SK-N-SH treated with all-trans-retinoic acid at 6 μM for 48 hours (cell line): ENCODE results near the gene PTPRN2.

Experiments
- ATAC-seq: fragments of 200-7000 bp; cut with Tn5 transposase; 3 replicates; pipeline ENCODE4 v1.9.1; 2020; ENCODE audit warnings: mild to moderate bottlenecking, moderate library complexity
- ARNTL ChIP-seq: fragments of 450-650 bp; formaldehyde crosslinking; IDR thresholded peaks from 2 replicates; pipeline ENCODE4 v1.5.0; 2020; ENCODE audit warnings: low read depth, mild to moderate bottlenecking, moderate library complexity, borderline replicate concordance
- BACH2 ChIP-seq: fragments of 250-450 bp; sonication (Bioruptor Pico); IDR thresholded peaks from 2 replicates; pipeline ENCODE4 v1.9.0; 2021; ENCODE audit warnings: mild to moderate bottlenecking, borderline replicate concordance
- CSDC2 ChIP-seq: fragments of 250-450 bp; sonication (Bioruptor Pico); IDR thresholded peaks from 2 replicates; pipeline ENCODE4 v1.5.0; 2020; ENCODE audit warnings: mild to moderate bottlenecking, moderate library complexity
- CSRNP3 ChIP-seq: fragments of 250-450 bp; sonication (Bioruptor Pico); IDR thresholded peaks from 2 replicates; pipeline ENCODE4 v1.5.1; 2021; ENCODE audit warnings: mild to moderate bottlenecking, moderate library complexity
- ESRRG ChIP-seq: fragments of 250-450 bp; sonication (Bioruptor Pico); IDR thresholded peaks from 2 replicates; pipeline ENCODE4 v1.6.1; 2021; ENCODE audit warnings: mild to moderate bottlenecking
- GLIS3 ChIP-seq: fragments of 250-450 bp; sonication (Bioruptor Pico); IDR thresholded peaks from 2 replicates; pipeline ENCODE4 v1.5.0; 2020; ENCODE audit warnings: mild to moderate bottlenecking, moderate library complexity
- ISL1 ChIP-seq: fragments of 250-450 bp; sonication (Bioruptor Pico); IDR thresholded peaks from 2 replicates; pipeline ENCODE4 v2.1.2; 2022; ENCODE audit warnings: mild to moderate bottlenecking, moderate library complexity
- PATZ1 ChIP-seq: fragments of 250-450 bp; sonication (Bioruptor Pico); IDR thresholded peaks from 2 replicates; pipeline ENCODE4 v1.8.0; 2020; ENCODE audit warnings: mild to moderate bottlenecking, moderate library complexity, borderline replicate concordance
- POU6F1 ChIP-seq: fragments of 250-450 bp; sonication (Bioruptor Pico); IDR thresholded peaks from 2 replicates; pipeline ENCODE4 v1.8.0; 2021; ENCODE audit warnings: low read depth, mild to moderate bottlenecking, moderate library complexity, borderline replicate concordance
- PPARA ChIP-seq: fragments of 250-450 bp; sonication (Bioruptor Pico); IDR thresholded peaks from 2 replicates; pipeline ENCODE4 v1.5.0; 2020; ENCODE audit warnings: mild to moderate bottlenecking, borderline replicate concordance
- RARB ChIP-seq: fragments of 250-450 bp; sonication (Bioruptor Pico); IDR thresholded peaks from 2 replicates; pipeline ENCODE4 v1.8.0; 2021; ENCODE audit warnings: mild to moderate bottlenecking, moderate library complexity
- SNAI2 ChIP-seq: fragments of 250-450 bp; sonication (Bioruptor Pico); IDR thresholded peaks from 2 replicates; pipeline ENCODE4 v1.5.0; 2020; ENCODE audit warnings: mild to moderate bottlenecking, moderate library complexity
- TCF4 ChIP-seq: fragments of 250-450 bp; sonication (Bioruptor Pico); IDR thresholded peaks from 2 replicates; pipeline ENCODE4 v1.8.0; 2021; ENCODE audit warnings: mild to moderate bottlenecking, moderate library complexity, borderline replicate concordance
- TOX ChIP-seq: fragments of 250-450 bp; sonication (Bioruptor Pico); IDR thresholded peaks from 2 replicates; pipeline ENCODE4 v1.8.0; 2021; ENCODE audit warnings: mild to moderate bottlenecking, moderate library complexity, borderline replicate concordance
- ZC3H10 ChIP-seq: fragments of 250-450 bp; sonication (Bioruptor Pico); IDR thresholded peaks from 2 replicates; pipeline ENCODE4 v1.5.1; 2021; ENCODE audit warnings: mild to moderate bottlenecking, moderate library complexity
- ZFP3 ChIP-seq: fragments of 250-450 bp; sonication (Bioruptor Pico); IDR thresholded peaks from 2 replicates; pipeline ENCODE4 v1.5.0; 2020; ENCODE audit warnings: mild to moderate bottlenecking, moderate library complexity
- ZFP30 ChIP-seq: fragments of 450-650 bp; formaldehyde crosslinking; IDR thresholded peaks from 2 replicates; pipeline ENCODE4 v1.5.0; 2022; ENCODE audit warnings: mild to moderate bottlenecking, moderate library complexity
- ZNF565 ChIP-seq: fragments of 450-650 bp; formaldehyde crosslinking; conservative IDR thresholded peaks from 2 replicates; pipeline ENCODE4 v1.5.0; 2020; ENCODE audit warnings: low read depth, mild to moderate bottlenecking, moderate library complexity
- ZNF70 ChIP-seq: fragments of 450-650 bp; formaldehyde crosslinking; IDR thresholded peaks from 2 replicates; pipeline ENCODE4 v1.5.0; 2020; ENCODE audit warnings: mild to moderate bottlenecking, moderate library complexity
- ZNF8 ChIP-seq: fragments of 450-650 bp; formaldehyde crosslinking; IDR thresholded peaks from 2 replicates; pipeline ENCODE4 v1.5.0; 2020; ENCODE audit warnings: mild to moderate bottlenecking, moderate library complexity
- TF ChIP-seq, protein P1 (sequence below): fragments of 250-450 bp; sonication (Bioruptor Pico); IDR thresholded peaks from 2 replicates; pipeline ENCODE4 v1.5.1; 2020; ENCODE audit warnings: low read depth, mild to moderate bottlenecking, moderate library complexity
- TF ChIP-seq, protein P2 (sequence below): fragments of 250-450 bp; sonication (Bioruptor Pico); IDR thresholded peaks from 2 replicates; pipeline ENCODE4 v1.5.0; 2020; ENCODE audit warnings: mild to moderate bottlenecking, moderate library complexity

Gene PTPRN2

DNA sequence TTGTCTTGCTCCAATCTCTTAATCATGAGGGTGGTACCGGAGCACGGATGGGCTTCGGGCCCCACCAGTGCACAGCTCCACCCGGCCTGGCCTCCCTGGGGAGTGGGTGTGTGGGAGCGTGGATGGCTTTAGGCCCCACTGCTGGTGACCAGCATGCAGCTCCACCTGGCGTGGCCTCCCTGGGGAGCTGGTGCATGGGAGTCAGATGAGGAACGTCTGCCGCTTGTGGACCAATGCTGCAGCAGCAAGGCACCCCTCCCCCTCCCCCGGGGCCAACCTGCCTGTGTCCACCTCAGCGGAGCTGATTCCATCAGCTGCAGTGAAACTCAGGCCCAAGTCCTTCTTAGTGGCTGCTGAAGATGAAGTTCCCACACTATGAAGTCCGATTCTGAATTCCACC, 511.4 kb downstream of the PTPRN2 start (continued):
- TF ChIP-seq CSRNP3 (CRISPR knock-in tag) (no peak), TCF4 (CRISPR knock-in tag) (no peak), GLIS3 (CRISPR knock-in tag) (no peak), ZFP30 (CRISPR knock-in tag) (no peak), CSDC2 (no peak), SNAI2 (CRISPR knock-in tag) (no peak), ZC3H10 (no peak), PATZ1 (CRISPR knock-in tag) (no peak), ZNF565 (CRISPR knock-in tag) (no peak)
- TF ChIP-seq, all 23 proteins: peak for 0

GRCh38 chr7:158075633-158076001, 512.0 kb downstream of the PTPRN2 start:
- TF ChIP-seq ZFP30 (CRISPR knock-in tag) = no peak
- TF ChIP-seq ARNTL (CRISPR knock-in tag) = no peak
- TF ChIP-seq ZFP3 (CRISPR knock-in tag) = no peak
- TF ChIP-seq POU6F1 (CRISPR knock-in tag) = no peak
- TF ChIP-seq SNAI2 (CRISPR knock-in tag) = no peak
- TF ChIP-seq ESRRG = no peak
- no peak for TF ChIP-seq ZNF70 (CRISPR knock-in tag)
- no peak for TF ChIP-seq ZC3H10
- TF ChIP-seq BACH2 (CRISPR knock-in tag) = no peak
- TF ChIP-seq PPARA (CRISPR knock-in tag) = no peak
- TF ChIP-seq, protein P1, sequence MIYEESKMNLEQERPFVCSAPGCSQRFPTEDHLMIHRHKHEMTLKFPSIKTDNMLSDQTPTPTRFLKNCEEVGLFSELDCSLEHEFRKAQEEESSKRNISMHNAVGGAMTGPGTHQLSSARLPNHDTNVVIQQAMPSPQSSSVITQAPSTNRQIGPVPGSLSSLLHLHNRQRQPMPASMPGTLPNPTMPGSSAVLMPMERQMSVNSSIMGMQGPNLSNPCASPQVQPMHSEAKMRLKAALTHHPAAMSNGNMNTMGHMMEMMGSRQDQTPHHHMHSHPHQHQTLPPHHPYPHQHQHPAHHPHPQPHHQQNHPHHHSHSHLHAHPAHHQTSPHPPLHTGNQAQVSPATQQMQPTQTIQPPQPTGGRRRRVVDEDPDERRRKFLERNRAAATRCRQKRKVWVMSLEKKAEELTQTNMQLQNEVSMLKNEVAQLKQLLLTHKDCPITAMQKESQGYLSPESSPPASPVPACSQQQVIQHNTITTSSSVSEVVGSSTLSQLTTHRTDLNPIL (CRISPR knock-in tag) = no peak
- TF ChIP-seq RARB (CRISPR knock-in tag) = no peak
- TF ChIP-seq, protein P2, sequence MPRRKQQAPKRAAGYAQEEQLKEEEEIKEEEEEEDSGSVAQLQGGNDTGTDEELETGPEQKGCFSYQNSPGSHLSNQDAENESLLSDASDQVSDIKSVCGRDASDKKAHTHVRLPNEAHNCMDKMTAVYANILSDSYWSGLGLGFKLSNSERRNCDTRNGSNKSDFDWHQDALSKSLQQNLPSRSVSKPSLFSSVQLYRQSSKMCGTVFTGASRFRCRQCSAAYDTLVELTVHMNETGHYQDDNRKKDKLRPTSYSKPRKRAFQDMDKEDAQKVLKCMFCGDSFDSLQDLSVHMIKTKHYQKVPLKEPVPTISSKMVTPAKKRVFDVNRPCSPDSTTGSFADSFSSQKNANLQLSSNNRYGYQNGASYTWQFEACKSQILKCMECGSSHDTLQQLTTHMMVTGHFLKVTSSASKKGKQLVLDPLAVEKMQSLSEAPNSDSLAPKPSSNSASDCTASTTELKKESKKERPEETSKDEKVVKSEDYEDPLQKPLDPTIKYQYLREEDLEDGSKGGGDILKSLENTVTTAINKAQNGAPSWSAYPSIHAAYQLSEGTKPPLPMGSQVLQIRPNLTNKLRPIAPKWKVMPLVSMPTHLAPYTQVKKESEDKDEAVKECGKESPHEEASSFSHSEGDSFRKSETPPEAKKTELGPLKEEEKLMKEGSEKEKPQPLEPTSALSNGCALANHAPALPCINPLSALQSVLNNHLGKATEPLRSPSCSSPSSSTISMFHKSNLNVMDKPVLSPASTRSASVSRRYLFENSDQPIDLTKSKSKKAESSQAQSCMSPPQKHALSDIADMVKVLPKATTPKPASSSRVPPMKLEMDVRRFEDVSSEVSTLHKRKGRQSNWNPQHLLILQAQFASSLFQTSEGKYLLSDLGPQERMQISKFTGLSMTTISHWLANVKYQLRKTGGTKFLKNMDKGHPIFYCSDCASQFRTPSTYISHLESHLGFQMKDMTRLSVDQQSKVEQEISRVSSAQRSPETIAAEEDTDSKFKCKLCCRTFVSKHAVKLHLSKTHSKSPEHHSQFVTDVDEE (CRISPR knock-in tag) = no peak
- no peak for TF ChIP-seq TCF4 (CRISPR knock-in tag)
- no peak for TF ChIP-seq ZNF8 (CRISPR knock-in tag)
- TF ChIP-seq GLIS3 (CRISPR knock-in tag) = no peak
- no peak for TF ChIP-seq ISL1
- TF ChIP-seq CSRNP3 (CRISPR knock-in tag) = no peak
- no peak for TF ChIP-seq CSDC2
- no peak for TF ChIP-seq TOX (CRISPR knock-in tag)
- TF ChIP-seq, all 23 proteins: peak for 0
- ATAC-seq = no peak
